Endodermal cell (in vitro differentiated cells): Measurements from ENCODE around the gene AGXT. TPM values are rescaled to one million over a fixed set of nuclear protein-coding genes. Genes with fewer than 3 reads are reported as not detected.

ENCODE experiments used
- DNase-seq: peaks from one replicate; pipeline ENCODE4 v3.0.0-alpha.2; 2017
- H3K27ac ChIP-seq: 2 replicates; pipeline ENCODE4 v1.5.1; 2013; ENCODE audit warnings: mild to moderate bottlenecking, low read depth, low read length, moderate library complexity
- H3K27me3 ChIP-seq: 2 replicates; pipeline ENCODE4 v1.6.1; 2013; ENCODE audit warnings: mild to moderate bottlenecking, low read length, moderate library complexity; ENCODE audit not compliant: insufficient read depth, control insufficient read depth, poor library complexity, severe bottlenecking
- H3K36me3 ChIP-seq: 2 replicates; pipeline ENCODE4 v1.7.0; 2013; ENCODE audit warnings: mild to moderate bottlenecking, low read length, moderate library complexity; ENCODE audit not compliant: control insufficient read depth, insufficient read depth
- H3K4me1 ChIP-seq: one replicate; pipeline ENCODE4 v1.7.0; 2013; ENCODE audit warnings: low read length; ENCODE audit not compliant: control insufficient read depth, insufficient read depth
- H3K4me3 ChIP-seq: 2 replicates; pipeline ENCODE4 v1.5.1; 2013; ENCODE audit warnings: mild to moderate bottlenecking, low read length, moderate library complexity
- H3K9ac ChIP-seq: 2 replicates; pipeline ENCODE4 v1.6.1; 2013; ENCODE audit warnings: mild to moderate bottlenecking, low read length, moderate library complexity; ENCODE audit not compliant: poor library complexity, severe bottlenecking; ENCODE audit errors: extremely low read depth
- H3K9me3 ChIP-seq: 2 replicates; pipeline ENCODE4 v1.6.1; 2013; ENCODE audit warnings: mild to moderate bottlenecking, low read length, moderate library complexity; ENCODE audit not compliant: control insufficient read depth
- H3K27ac Mint-ChIP-seq: 2 replicates; pipeline ENCODE4 v1.8.0; 2020; ENCODE audit warnings: mixed read lengths
- H3K27me3 Mint-ChIP-seq: 2 replicates; pipeline ENCODE4 v1.8.0; 2021; ENCODE audit warnings: mild to moderate bottlenecking, mixed read lengths; ENCODE audit not compliant: insufficient read depth
- H3K36me3 Mint-ChIP-seq: 2 replicates; pipeline ENCODE4 v1.8.0; 2020; ENCODE audit warnings: low read depth, mixed read lengths
- H3K4me1 Mint-ChIP-seq: 2 replicates; pipeline ENCODE4 v1.8.0; 2020; ENCODE audit warnings: mixed read lengths
- H3K4me3 Mint-ChIP-seq: 2 replicates; pipeline ENCODE4 v1.8.0; 2020; ENCODE audit warnings: mild to moderate bottlenecking, moderate library complexity, mixed read lengths
- H3K9me3 Mint-ChIP-seq: 2 replicates; pipeline ENCODE4 v1.8.0; 2020; ENCODE audit warnings: mild to moderate bottlenecking, mixed read lengths
- CTCF ChIP-seq: fragments of 200-600 bp; sonication (generic); conservative IDR thresholded peaks from 2 replicates; pipeline ENCODE4 v1.5.0; 2021; ENCODE audit warnings: antibody characterized with exemption, mild to moderate bottlenecking
- WGBS, 2 experiments: methylation state at CpG; one replicate each; pipeline versions ENCODE4 v1.1.5 to v1.1.7; 2013; ENCODE audit warnings: missing lambda C conversion rate in 2 of 2, mixed read lengths in 1 of 2; ENCODE audit not compliant: insufficient coverage in 1 of 2, insufficient read length in 1 of 2; 5-methylcytosine and 5-hydroxymethylcytosine counted together
- total RNA-seq, 2 donors: library from RNA; stranded (reverse); fragmentation: NEBNext Ultra II Directional in 1 of 2; extraction: Animal tissue kit (Norgen Biotek cat#: 25700) in 1 of 2; gene quantifications; 2 replicates in 1 of 2; 3 replicates in 1 of 2; pipeline ENCODE4 v1.2.1, GENCODE V29; 2021

Gene AGXT
- total RNA-seq, 2 donors from 2014 or later = 0.31 TPM; not detected in 1

- no peaks in the 10 kb centered on the region for H3K27me3 ChIP-seq
- WGBS, 2 experiments = 95 to 96% methylated on average over 16 to 26 of the region's 27 CpGs
- DNase-seq = no peak
- no peak overlapping the region for H3K4me3 ChIP-seq
- H3K36me3 Mint-ChIP-seq = peaks cover 3% of the 10 kb centered on the region
- H3K9ac ChIP-seq = no peak overlapping the region
- H3K27ac Mint-ChIP-seq = no peak overlapping the region
- H3K36me3 ChIP-seq = no peaks in the 10 kb centered on the region
- peaks cover 15% of the 10 kb centered on the region for H3K9me3 ChIP-seq
- H3K4me1 Mint-ChIP-seq = peaks cover 14% of the 10 kb centered on the region
- no peak overlapping the region for H3K27ac ChIP-seq
- H3K27me3 Mint-ChIP-seq = peaks cover 10% of the 10 kb centered on the region
- H3K4me3 Mint-ChIP-seq = no peak overlapping the region
- H3K4me1 ChIP-seq = no peaks in the 10 kb centered on the region
- TF ChIP-seq CTCF = no peak
- peaks cover 17% of the 10 kb centered on the region for H3K9me3 Mint-ChIP-seq
Observed at GRCh38 chr2:240900141-240900860, 31.7 kb downstream of the AGXT start.

GRCh38 chr2:240901986-240902614 is 33.5 kb downstream of the AGXT start:
- Histone ChIP-seq H3K9me3 (peaks cover 15% of the 10 kb centered on the region), H3K4me1 (no peaks in the 10 kb centered on the region), H3K36me3 (no peaks in the 10 kb centered on the region), H3K27ac (no peak overlapping the region), H3K27me3 (peaks cover 9% of the 10 kb centered on the region), H3K4me3 (no peak overlapping the region), H3K9ac (no peak overlapping the region)
- Mint-ChIP-seq H3K27ac (peak overlapping the region; percentile 67), H3K4me1 (peaks cover 14% of the 10 kb centered on the region), H3K9me3 (peaks cover 17% of the 10 kb centered on the region), H3K27me3 (peaks cover 25% of the 10 kb centered on the region), H3K36me3 (peaks cover 3% of the 10 kb centered on the region), H3K4me3 (no peak overlapping the region)
- no peak for TF ChIP-seq CTCF
- 81 to 91% methylated on average over 3 to 14 of the region's 14 CpGs for WGBS, 2 experiments
- no peak for DNase-seq

- H3K4me1 Mint-ChIP-seq = peaks cover 14% of the 10 kb centered on the region
Observed at GRCh38 chr2:240902615-240903041, 34.0 kb downstream of the AGXT start.

More at GRCh38 chr2:240902615-240903041, 34.0 kb downstream of the AGXT start:
- Mint-ChIP-seq H3K27ac (peak overlapping the region; percentile 67), H3K9me3 (peaks cover 17% of the 10 kb centered on the region), H3K36me3 (peaks cover 3% of the 10 kb centered on the region), H3K27me3 (peaks cover 29% of the 10 kb centered on the region), H3K4me3 (no peak overlapping the region)
- H3K36me3 ChIP-seq = no peaks in the 10 kb centered on the region
- no peak overlapping the region for H3K9ac ChIP-seq
- 44 to 75% methylated on average over 4 to 7 of the region's 7 CpGs for WGBS, 2 experiments
- H3K27me3 ChIP-seq = peaks cover 9% of the 10 kb centered on the region
- no peaks in the 10 kb centered on the region for H3K4me1 ChIP-seq
- no peak for TF ChIP-seq CTCF
- peak; percentile 78 for DNase-seq
- H3K9me3 ChIP-seq = peaks cover 15% of the 10 kb centered on the region
- no peak overlapping the region for H3K27ac ChIP-seq
- no peak overlapping the region for H3K4me3 ChIP-seq
